CD14-positive monocyte (primary cell): ENCODE data around the gene TNNT1. TPM values are rescaled to one million over a fixed set of nuclear protein-coding genes. Genes with fewer than 3 reads are reported as not detected.

Source experiments
- DNase-seq, 3 donors: peaks; one replicate each; pipeline ENCODE4 v3.0.0-alpha.2; 2011 to 2022
- H2AFZ ChIP-seq: 2 replicates; pipeline ENCODE4 v1.6.0; 2012; ENCODE audit warnings: mild to moderate bottlenecking, low read depth, low read length, inconsistent platforms; ENCODE audit not compliant: insufficient read depth, poor library complexity, severe bottlenecking
- H3K27ac ChIP-seq, 2 donors: 1 replicate in 1 of 2; 2 replicates in 1 of 2; pipeline ENCODE4 v1.5.1; 2012 to 2013; ENCODE audit warnings: low read length in 2 of 2, control low read depth in 1 of 2, inconsistent platforms in 1 of 2, low read depth in 1 of 2, mild to moderate bottlenecking in 1 of 2
- H3K27me3 ChIP-seq, 2 donors: one replicate each; pipeline versions ENCODE4 v1.6.0 to v1.6.1; 2011 to 2013; ENCODE audit warnings: low read length in 2 of 2; ENCODE audit not compliant: control insufficient read depth in 2 of 2, insufficient read depth in 2 of 2
- H3K36me3 ChIP-seq, 2 donors: replicated peaks in 1 of 2; 1 replicate in 1 of 2; 2 replicates in 1 of 2; pipeline versions ENCODE4 v1.5.1 to v1.6.1; 2012 to 2013; ENCODE audit warnings: low read length in 2 of 2, control low read depth in 1 of 2, inconsistent platforms in 1 of 2, mild to moderate bottlenecking in 1 of 2; ENCODE audit not compliant: insufficient read depth in 2 of 2, control insufficient read depth in 1 of 2
- H3K4me1 ChIP-seq, 2 donors: 1 replicate in 1 of 2; 2 replicates in 1 of 2; pipeline versions ENCODE4 v1.5.1 to v1.6.1; 2012 to 2013; ENCODE audit warnings: low read length in 2 of 2, control low read depth in 1 of 2, inconsistent platforms in 1 of 2, mild to moderate bottlenecking in 1 of 2, moderate library complexity in 1 of 2; ENCODE audit not compliant: insufficient read depth in 2 of 2, control insufficient read depth in 1 of 2
- H3K4me2 ChIP-seq: replicated peaks from 2 replicates; pipeline ENCODE3; 2012; ENCODE audit warnings: low read length, moderate library complexity, mild to moderate bottlenecking; ENCODE audit not compliant: poor library complexity, severe bottlenecking; ENCODE audit errors: extremely low read depth
- H3K4me3 ChIP-seq, 3 experiments: fragments of 200-600 bp in 1 of 3; sonication (generic) in 1 of 3; replicated peaks in 1 of 3; 1 replicate in 2 of 3; 2 replicates in 1 of 3; pipeline ENCODE4 v1.5.1; 2011 to 2013; ENCODE audit warnings: low read length in 3 of 3, mild to moderate bottlenecking in 3 of 3, control low read depth in 2 of 3, low read depth in 2 of 3, inconsistent platforms in 1 of 3, moderate library complexity in 1 of 3
- H3K79me2 ChIP-seq: 2 replicates; pipeline ENCODE4 v1.6.0; 2012; ENCODE audit warnings: mild to moderate bottlenecking, control low read depth, inconsistent platforms, low read length, moderate library complexity; ENCODE audit not compliant: insufficient read depth
- H3K9ac ChIP-seq: 2 replicates; pipeline ENCODE4 v1.6.0; 2017; ENCODE audit warnings: low read length, mild to moderate bottlenecking; ENCODE audit not compliant: insufficient read depth, poor library complexity, severe bottlenecking
- H3K9me3 ChIP-seq, 2 donors: replicated peaks in 1 of 2; 1 replicate in 1 of 2; 2 replicates in 1 of 2; pipeline versions ENCODE4 v1.5.1 to v1.6.1; 2012 to 2013; ENCODE audit warnings: low read length in 2 of 2, control low read depth in 1 of 2; ENCODE audit not compliant: control insufficient read depth in 1 of 2, insufficient read depth in 1 of 2
- H4K20me1 ChIP-seq: 2 replicates; pipeline ENCODE4 v1.6.0; 2012; ENCODE audit warnings: mild to moderate bottlenecking, low read length, control low read depth, moderate library complexity; ENCODE audit not compliant: insufficient read depth
- H3K27ac Mint-ChIP-seq, 7 donors: one replicate each; pipeline ENCODE4 v1.8.0; 2020; ENCODE audit warnings: mild to moderate bottlenecking in 7 of 7, mixed read lengths in 7 of 7, moderate library complexity in 6 of 7, inconsistent platforms in 2 of 7
- H3K27me3 Mint-ChIP-seq, 3 donors: one replicate each; pipeline ENCODE4 v1.8.0; 2021 to 2022; ENCODE audit warnings: low read depth in 3 of 3, mild to moderate bottlenecking in 3 of 3, mixed read lengths in 3 of 3, moderate library complexity in 3 of 3, inconsistent platforms in 1 of 3
- H3K36me3 Mint-ChIP-seq, 2 donors: one replicate each; pipeline ENCODE4 v1.8.0; 2020; ENCODE audit warnings: mixed read lengths in 2 of 2, inconsistent platforms in 1 of 2, mild to moderate bottlenecking in 1 of 2
- H3K4me1 Mint-ChIP-seq: one replicate; pipeline ENCODE4 v1.8.0; 2020; ENCODE audit warnings: mild to moderate bottlenecking, mixed read lengths
- H3K4me3 Mint-ChIP-seq, 2 donors: one replicate each; pipeline ENCODE4 v1.8.0; 2020; ENCODE audit warnings: mild to moderate bottlenecking in 2 of 2, mixed read lengths in 2 of 2, moderate library complexity in 1 of 2
- H3K9me3 Mint-ChIP-seq, 7 donors: one replicate each; pipeline ENCODE4 v1.8.0; 2020 to 2022; ENCODE audit warnings: mixed read lengths in 7 of 7, mild to moderate bottlenecking in 6 of 7, moderate library complexity in 6 of 7, inconsistent platforms in 2 of 7
- WGBS: methylation state at CpG from one replicate; pipeline ENCODE4 v1.1.5; 2013; ENCODE audit warnings: missing lambda C conversion rate; ENCODE audit not compliant: insufficient coverage; 5-methylcytosine and 5-hydroxymethylcytosine counted together
- intact Hi-C, 2 donors: fragments of 100-400 bp; cut with micrococcal nuclease; formaldehyde crosslinking; loops; one replicate each; pipeline versions ENCODE4 v1.15.0 to v1.15.1; 2023
- polyA plus RNA-seq, 3 donors: library from polyadenylated mRNA; depleted of rRNA in 1 of 3; unstranded in 2 of 3; stranded (reverse) in 1 of 3; fragments of 300-500 nt in 2 of 3; fragments of >200 nt in 1 of 3; fragmentation: Illumina TruSeq in 2 of 3; gene quantifications; 1 replicate in 2 of 3; 2 replicates in 1 of 3; pipeline ENCODE4 v1.2.3, GENCODE V29; 2012 to 2021
- TF ChIP-seq, protein P1 (sequence below): fragments of 200-600 bp; IDR thresholded peaks from one replicate; pipeline ENCODE4 v1.8.0; 2022; ENCODE audit warnings: antibody characterized with exemption, mild to moderate bottlenecking

Gene TNNT1
- polyA plus RNA-seq, 3 donors = 9.4 to 41.9 (median 9.8) TPM

DNA sequence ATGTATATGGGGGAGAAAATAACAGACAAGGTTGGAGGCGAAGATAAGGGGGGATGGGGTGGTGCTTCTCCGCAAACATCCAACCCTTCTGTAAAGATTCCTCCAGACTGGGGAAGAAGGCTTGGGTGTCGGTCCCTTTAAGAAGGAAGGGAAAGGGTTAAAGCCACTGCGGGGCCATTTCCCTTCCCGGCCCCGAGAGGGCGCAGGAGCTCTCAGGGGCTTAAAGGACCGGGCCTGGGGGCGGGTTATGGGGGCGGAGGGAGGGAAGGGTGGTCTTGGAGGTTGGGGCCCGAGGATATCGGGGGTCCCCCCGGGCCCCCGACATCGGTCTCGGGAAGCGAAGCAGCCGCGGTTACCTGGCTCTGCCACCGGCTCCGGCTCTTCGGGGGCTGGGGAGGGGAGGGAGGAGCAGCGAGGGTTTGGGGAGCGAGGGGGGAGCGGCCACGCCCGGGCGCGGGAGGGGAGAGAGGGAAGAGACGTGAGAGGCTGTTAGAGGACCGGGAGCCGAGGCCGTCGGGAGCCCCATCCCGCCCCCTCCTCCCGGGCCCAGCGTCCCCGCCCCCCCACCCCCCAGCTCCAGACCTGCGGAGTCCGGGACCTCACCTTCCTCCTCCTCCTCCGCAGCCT is 2.8 kb downstream of the TNNT1 start:
- Histone ChIP-seq H3K27ac (no peak overlapping the region), H3K9ac (no peak overlapping the region), H3K36me3 (no peaks in the 10 kb centered on the region), H3K9me3 (peaks cover 0 to under 1% of the 10 kb centered on the region in 2 donors), H3K79me2 (no peaks in the 10 kb centered on the region), H3K4me1 (peaks cover 25 to 30% of the 10 kb centered on the region in 2 donors), H3K4me3 (peak overlapping the region; percentile 1 to 62 (median 11)), H3K4me2 (peak overlapping the region; percentile 63), H2AFZ (peak overlapping the region; percentile 53), H3K27me3 (peaks cover 10 to 55% of the 10 kb centered on the region in 2 donors), H4K20me1 (no peaks in the 10 kb centered on the region)
- peaks cover 26% of the 10 kb centered on the region for H3K4me1 Mint-ChIP-seq
- intact Hi-C loops = loop anchor here in 1 of 2 donors (10.0 kb wide), 2 partner anchors 279 to 309 kb away; no protein-coding TSS in a partner anchor
- no peaks in the 10 kb centered on the region for H3K36me3 Mint-ChIP-seq
- peak overlapping the region; percentile 31 to 57 for H3K4me3 Mint-ChIP-seq
- under 1% methylated on average over 17 of the region's 41 CpGs for WGBS
- H3K27ac Mint-ChIP-seq = no peak overlapping the region
- H3K27me3 Mint-ChIP-seq = peaks cover 63 to 82% (median 76%) of the 10 kb centered on the region in 3 donors
- DNase-seq = no peak
- TF ChIP-seq, protein P1, sequence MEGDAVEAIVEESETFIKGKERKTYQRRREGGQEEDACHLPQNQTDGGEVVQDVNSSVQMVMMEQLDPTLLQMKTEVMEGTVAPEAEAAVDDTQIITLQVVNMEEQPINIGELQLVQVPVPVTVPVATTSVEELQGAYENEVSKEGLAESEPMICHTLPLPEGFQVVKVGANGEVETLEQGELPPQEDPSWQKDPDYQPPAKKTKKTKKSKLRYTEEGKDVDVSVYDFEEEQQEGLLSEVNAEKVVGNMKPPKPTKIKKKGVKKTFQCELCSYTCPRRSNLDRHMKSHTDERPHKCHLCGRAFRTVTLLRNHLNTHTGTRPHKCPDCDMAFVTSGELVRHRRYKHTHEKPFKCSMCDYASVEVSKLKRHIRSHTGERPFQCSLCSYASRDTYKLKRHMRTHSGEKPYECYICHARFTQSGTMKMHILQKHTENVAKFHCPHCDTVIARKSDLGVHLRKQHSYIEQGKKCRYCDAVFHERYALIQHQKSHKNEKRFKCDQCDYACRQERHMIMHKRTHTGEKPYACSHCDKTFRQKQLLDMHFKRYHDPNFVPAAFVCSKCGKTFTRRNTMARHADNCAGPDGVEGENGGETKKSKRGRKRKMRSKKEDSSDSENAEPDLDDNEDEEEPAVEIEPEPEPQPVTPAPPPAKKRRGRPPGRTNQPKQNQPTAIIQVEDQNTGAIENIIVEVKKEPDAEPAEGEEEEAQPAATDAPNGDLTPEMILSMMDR = peak; percentile 54
- H3K9me3 Mint-ChIP-seq = peaks cover 3 to 14% (median 9%) of the 10 kb centered on the region in 7 donors

DNA sequence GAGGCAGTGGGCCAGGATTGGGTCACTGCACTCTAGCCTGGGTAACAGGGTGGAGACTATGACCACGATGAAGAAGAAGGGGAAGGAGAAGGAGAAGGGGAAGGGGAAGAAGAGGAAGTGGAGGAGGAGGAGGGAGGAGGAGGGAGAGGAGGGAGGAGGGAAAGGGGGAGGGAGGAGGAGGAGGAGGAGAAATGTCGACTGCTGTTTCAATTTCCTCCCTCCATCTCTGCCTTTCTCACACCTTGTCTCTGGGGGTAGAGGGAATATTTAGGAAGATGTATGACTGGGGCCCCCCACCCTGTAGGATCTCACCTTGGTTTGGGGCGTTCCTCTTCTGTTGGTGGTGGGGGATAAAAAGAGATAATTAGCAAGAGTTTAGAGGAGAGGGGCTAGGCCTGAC is 3.8 kb downstream of the TNNT1 start:
- peaks cover 25 to 30% of the 10 kb centered on the region in 2 donors for H3K4me1 ChIP-seq
- H3K79me2 ChIP-seq = no peaks in the 10 kb centered on the region
- Mint-ChIP-seq H3K4me3 (peak overlapping the region; percentile 31 to 74), H3K4me1 (peaks cover 28% of the 10 kb centered on the region), H3K36me3 (no peaks in the 10 kb centered on the region), H3K9me3 (peaks cover 0 to 14% (median 9%) of the 10 kb centered on the region in 7 donors), H3K27me3 (peaks cover 63 to 82% (median 79%) of the 10 kb centered on the region in 3 donors), H3K27ac (peak overlapping the region in 1 of 7 donors; percentile 71)
- H4K20me1 ChIP-seq = no peaks in the 10 kb centered on the region
- H3K27ac ChIP-seq = no peak overlapping the region
- H3K9ac ChIP-seq = no peak overlapping the region
- peak overlapping the region; percentile 63 for H3K4me2 ChIP-seq
- H3K9me3 ChIP-seq = no peaks in the 10 kb centered on the region
- TF ChIP-seq, protein P1 = no peak
- peak; percentile 29 to 49 (median 33) for DNase-seq
- intact Hi-C loops = loop anchor here in 1 of 2 donors (10.0 kb wide), 2 partner anchors 280 to 310 kb away; no protein-coding TSS in a partner anchor
- no peak overlapping the region for H2AFZ ChIP-seq
- no peaks in the 10 kb centered on the region for H3K36me3 ChIP-seq
- H3K27me3 ChIP-seq = peaks cover 10 to 54% of the 10 kb centered on the region in 2 donors
- no CpG with 5 or more reads among the region's 3 CpGs for WGBS
- peak overlapping the region in 1 of 3 experiments; percentile 62 for H3K4me3 ChIP-seq
